Testis (tissue), 2 donors: ENCODE measurements around the gene PDE7B.

Source experiments
- CTCF ChIP-seq, 3 experiments: fragments of 450-650 bp in 2 of 3; fragments of 200-600 bp in 1 of 3; sonication (generic) in 1 of 3; IDR thresholded peaks; one replicate each; pipeline ENCODE4 v1.5.1; 2016 to 2019; ENCODE audit warnings: antibody characterized with exemption in 3 of 3, mild to moderate bottlenecking in 2 of 3, moderate library complexity in 1 of 3
- POLR2A ChIP-seq: fragments of 450-650 bp; IDR thresholded peaks from one replicate; pipeline ENCODE4 v1.6.1; 2017; ENCODE audit warnings: antibody characterized with exemption, mild to moderate bottlenecking, moderate library complexity

- TF ChIP-seq CTCF (IDR thresholded peaks at IDR 0.05) (no peak), POLR2A (no peak)
These were observed 155.8 kb downstream of the PDE7B start for GRCh38 chr6:136007345-136007744.
